Kidney (tissue), 14 donors: ENCODE measurements around the gene IKZF1. TPM values are rescaled to one million over a fixed set of nuclear protein-coding genes. Genes with fewer than 3 reads are reported as not detected.

Source experiments
- DNase-seq, 5 donors: peaks; one replicate each; pipeline ENCODE4 v3.0.0-alpha.2; 2013 to 2020
- FAIRE-seq: peaks from 2 replicates; lab custom pipeline; 2012; peaks lifted over from hg19 to GRCh38; lab: Jason Lieb, UNC
- H3K27ac ChIP-seq, 2 donors: one replicate each; pipeline ENCODE4 v1.7.0; 2013; ENCODE audit warnings: low read depth in 2 of 2, low read length in 2 of 2, inconsistent platforms in 1 of 2
- H3K27me3 ChIP-seq: one replicate; pipeline ENCODE4 v1.7.1; 2013; ENCODE audit warnings: low read length, inconsistent platforms; ENCODE audit not compliant: control insufficient read depth, insufficient read depth
- H3K36me3 ChIP-seq, 3 donors: one replicate each; pipeline versions ENCODE4 v1.7.0 to v1.7.1; 2013; ENCODE audit warnings: low read length in 3 of 3, control low read depth in 1 of 3, inconsistent platforms in 1 of 3; ENCODE audit not compliant: insufficient read depth in 3 of 3, control insufficient read depth in 2 of 3
- H3K4me1 ChIP-seq, 3 donors: one replicate each; pipeline versions ENCODE4 v1.7.0 to v1.7.1; 2013; ENCODE audit warnings: low read length in 3 of 3, inconsistent platforms in 1 of 3, low read depth in 1 of 3; ENCODE audit not compliant: control insufficient read depth in 2 of 3, insufficient read depth in 2 of 3
- H3K4me3 ChIP-seq, 3 donors: one replicate each; pipeline versions ENCODE4 v1.7.0 to v1.8.1; 2013; ENCODE audit warnings: low read length in 3 of 3, control low read depth in 1 of 3, inconsistent platforms in 1 of 3
- H3K9ac ChIP-seq, 3 donors: one replicate each; pipeline versions ENCODE4 v1.7.0 to v1.7.1; 2013; ENCODE audit warnings: low read length in 3 of 3, control low read depth in 1 of 3, inconsistent platforms in 1 of 3
- H3K9me3 ChIP-seq, 3 donors: one replicate each; pipeline versions ENCODE4 v1.7.0 to v1.7.1; 2013; ENCODE audit warnings: low read length in 3 of 3, control low read depth in 1 of 3, inconsistent platforms in 1 of 3; ENCODE audit not compliant: control insufficient read depth in 2 of 3, insufficient read depth in 1 of 3
- CTCF ChIP-seq: IDR thresholded peaks from 3 replicates; pipeline ENCODE4 v1.5.1; 2012; ENCODE audit warnings: mild to moderate bottlenecking, moderate library complexity, borderline replicate concordance; ENCODE audit not compliant: insufficient read depth; ENCODE audit errors: extremely low read depth
- intact Hi-C: fragments of 100-400 bp; cut with DNase I; formaldehyde crosslinking; loops from one replicate; pipeline ENCODE4 v1.11.1; 2022
- polyA plus RNA-seq: library from polyadenylated mRNA; stranded (reverse); fragments of 350-450 nt; fragmentation: Illumina TruSeq; extraction: RNeasy Lipid Tissue Mini Kit (QIAGEN cat#74804); gene quantifications from one replicate; pipeline ENCODE4 v1.2.3, GENCODE V29; 2014; ENCODE audit warnings: low read depth, low replicate concordance; ENCODE audit not compliant: insufficient read depth
- total RNA-seq: library from RNA; stranded (reverse); fragmentation: NEBNext Ultra II Directional; extraction: Animal tissue kit (Norgen Biotek cat#: 25700); gene quantifications from one replicate; pipeline ENCODE4 v1.2.1, GENCODE V29; 2021
- donor health status: control.
- donor health status: control.
- donor health status: control.
- donor health status: control.
- donor health status: control.
- donor health status: DM: yes; HTN: yes; CAD: no.
- donor health status: Normal renal cell carcinoma (clear cell type).

The IKZF1 gene
- total and polyA plus RNA-seq, 2 donors from 2014 or later, result 0.52 to 36.8 TPM

GRCh38 chr7:50387351-50387750 lies 82.8 kb downstream of the IKZF1 start:
- no peak for FAIRE-seq
- no peak overlapping the region for H3K9ac ChIP-seq
- H3K4me3 ChIP-seq, result no peak overlapping the region
- H3K4me1 ChIP-seq, result no peaks in the 10 kb centered on the region
- no peaks in the 10 kb centered on the region for H3K27me3 ChIP-seq
- no peak overlapping the region for H3K27ac ChIP-seq
- intact Hi-C loops, result no loop called here
- no peaks in the 10 kb centered on the region for H3K9me3 ChIP-seq
- no peak for TF ChIP-seq CTCF
- DNase-seq, result no peak
- no peaks in the 10 kb centered on the region for H3K36me3 ChIP-seq

- no peak for FAIRE-seq
- Histone ChIP-seq H3K27me3 (no peaks in the 10 kb centered on the region), H3K9ac (no peak overlapping the region), H3K4me1 (no peaks in the 10 kb centered on the region), H3K27ac (no peak overlapping the region), H3K9me3 (no peaks in the 10 kb centered on the region), H3K4me3 (no peak overlapping the region), H3K36me3 (no peaks in the 10 kb centered on the region)
- TF ChIP-seq CTCF, result no peak
- intact Hi-C loops, result no loop called here
- no peak for DNase-seq
These were observed 85.4 kb downstream of the IKZF1 start for GRCh38 chr7:50389961-50390360.

GRCh38 chr7:50391386-50391785 lies 86.9 kb downstream of the IKZF1 start:
- DNase-seq (no peak), FAIRE-seq (no peak)
- no peak overlapping the region for H3K4me3 ChIP-seq
- no peak for TF ChIP-seq CTCF
- intact Hi-C loops, result no loop called here
- H3K27me3 ChIP-seq, result no peaks in the 10 kb centered on the region
- no peak overlapping the region for H3K27ac ChIP-seq
- H3K4me1 ChIP-seq, result no peaks in the 10 kb centered on the region
- no peaks in the 10 kb centered on the region for H3K9me3 ChIP-seq
- no peak overlapping the region for H3K9ac ChIP-seq
- H3K36me3 ChIP-seq, result no peaks in the 10 kb centered on the region

- no peak for TF ChIP-seq CTCF
- no peaks in the 10 kb centered on the region for H3K4me1 ChIP-seq
- no peak overlapping the region for H3K4me3 ChIP-seq
- intact Hi-C loops, result no loop called here
- H3K9me3 ChIP-seq, result no peaks in the 10 kb centered on the region
- DNase-seq, result no peak
- no peak overlapping the region for H3K27ac ChIP-seq
- H3K36me3 ChIP-seq, result no peaks in the 10 kb centered on the region
- H3K27me3 ChIP-seq, result no peaks in the 10 kb centered on the region
- H3K9ac ChIP-seq, result no peak overlapping the region
- no peak for FAIRE-seq
These were observed 88.6 kb downstream of the IKZF1 start for GRCh38 chr7:50393076-50393475.
